Caco-2 (cell line): ENCODE data around the gene APLP1. TPM values are rescaled to one million over a fixed set of nuclear protein-coding genes. Genes with fewer than 3 reads are reported as not detected.
A peak's percentile ranks its signal among the peaks of the same experiment; 100 is the strongest.

ENCODE experiments used
- BruUV-seq: library from RNA; stranded (reverse); fragments of 400-500 nt; replicated peaks from 2 replicates; lab custom pipeline; 2021; lab: Mats Ljungman, UMichigan
- CTCF ChIA-PET: fragments of 300-600 bp; sonication (Branson Sonifier 250); formaldehyde crosslinking; loops from one replicate; lab custom pipeline; 2022; ENCODE audit warnings: antibody characterized with exemption; lab: Charles Lee
- POLR2A ChIA-PET: fragments of 300-600 bp; sonication (Branson Sonifier 250); formaldehyde crosslinking; loops from one replicate; lab custom pipeline; 2022; ENCODE audit warnings: antibody characterized with exemption; lab: Charles Lee
- DNase-seq, 2 experiments: peaks; one replicate each; pipeline versions ENCODE4 v3.0.0 to v3.0.0-alpha.2; 2020 to 2022
- H3K27me3 ChIP-seq: replicated peaks from 2 replicates; pipeline ENCODE4 v1.6.0; 2011; ENCODE audit warnings: low read length; ENCODE audit not compliant: control insufficient read depth, insufficient read depth
- H3K36me3 ChIP-seq: 2 replicates; pipeline ENCODE4 v1.5.1; 2011; ENCODE audit warnings: low read length; ENCODE audit not compliant: control insufficient read depth, insufficient read depth
- H3K4me1 ChIP-seq: fragments of 250-450 bp; sonication (Bioruptor Pico); 2 replicates; pipeline ENCODE4 v1.5.1; 2020; ENCODE audit warnings: mild to moderate bottlenecking
- H3K4me3 ChIP-seq: 2 replicates; pipeline ENCODE4 v1.5.1; 2011; ENCODE audit warnings: low read depth, mild to moderate bottlenecking, control low read depth, low read length
- H3K9me3 ChIP-seq: fragments of 250-450 bp; sonication (Bioruptor Pico); 2 replicates; pipeline ENCODE4 v1.5.1; 2020; ENCODE audit warnings: mild to moderate bottlenecking, moderate library complexity
- H3K27ac Mint-ChIP-seq: one replicate; pipeline ENCODE4 v1.8.0; 2022; ENCODE audit warnings: mixed read lengths; ENCODE audit not compliant: unreplicated experiment
- H3K27me3 Mint-ChIP-seq: one replicate; pipeline ENCODE4 v1.8.0; 2022; ENCODE audit warnings: mixed read lengths; ENCODE audit not compliant: insufficient read depth, unreplicated experiment
- H3K36me3 Mint-ChIP-seq: one replicate; pipeline ENCODE4 v1.8.0; 2022; ENCODE audit warnings: mild to moderate bottlenecking, mixed read lengths; ENCODE audit not compliant: insufficient read depth, unreplicated experiment
- H3K4me1 Mint-ChIP-seq: one replicate; pipeline ENCODE4 v1.8.0; 2022; ENCODE audit warnings: low read depth, mixed read lengths; ENCODE audit not compliant: unreplicated experiment
- H3K4me3 Mint-ChIP-seq: one replicate; pipeline ENCODE4 v1.8.0; 2022; ENCODE audit warnings: mild to moderate bottlenecking, moderate library complexity, mixed read lengths; ENCODE audit not compliant: unreplicated experiment
- H3K9me3 Mint-ChIP-seq: one replicate; pipeline ENCODE4 v1.8.0; 2022; ENCODE audit warnings: mixed read lengths; ENCODE audit not compliant: unreplicated experiment
- intact Hi-C: fragments of 100-400 bp; cut with micrococcal nuclease; formaldehyde crosslinking; loops from one replicate; pipeline ENCODE4 v1.10.0; 2022; ENCODE audit not compliant: unreplicated experiment
- total RNA-seq: library from RNA; stranded (reverse); gene quantifications from 2 replicates; pipeline ENCODE4 v1.2.3, GENCODE V29; 2022
- TF ChIP-seq, protein P1 (sequence below), 2 experiments: fragments of 200-600 bp in 1 of 2; IDR thresholded peaks; 1 replicate in 1 of 2; 2 replicates in 1 of 2; pipeline versions ENCODE4 v1.5.1 to v1.8.0; 2011 to 2022; ENCODE audit warnings: antibody characterized with exemption in 1 of 2, control low read depth in 1 of 2, inconsistent platforms in 1 of 2, low read depth in 1 of 2, low read length in 1 of 2, mild to moderate bottlenecking in 1 of 2, moderate library complexity in 1 of 2; ENCODE audit not compliant: insufficient read depth in 1 of 2, severe bottlenecking in 1 of 2, unreplicated experiment in 1 of 2

Gene APLP1
- total RNA-seq, 1 experiment from 2014 or later = 6.5 TPM

- peaks cover 23% of the 10 kb centered on the region for H3K27me3 Mint-ChIP-seq
Measured at GRCh38 chr19:35842666-35843272, 25.6 kb upstream of the APLP1 start.

GRCh38 chr19:35843676-35844481 lies 24.5 kb upstream of the APLP1 start:
- peak overlapping the region; percentile 77 for H3K4me3 Mint-ChIP-seq
- H3K9me3 Mint-ChIP-seq = peaks cover 12% of the 10 kb centered on the region
- no TSS peak for BruUV-seq
- Histone ChIP-seq H3K27me3 (no peaks in the 10 kb centered on the region; the same call in 1 of the 2 replicates), H3K4me1 (peaks cover 12% of the 10 kb centered on the region), H3K4me3 (no peak overlapping the region), H3K9me3 (peaks cover 7% of the 10 kb centered on the region; the same call in 1 of the 2 replicates), H3K36me3 (no peaks in the 10 kb centered on the region)
- no peaks in the 10 kb centered on the region for H3K36me3 Mint-ChIP-seq
- peak; percentile 26 to 71 for DNase-seq
- H3K27ac Mint-ChIP-seq = no peak overlapping the region
- peaks cover 22% of the 10 kb centered on the region for H3K4me1 Mint-ChIP-seq
- peaks cover 23% of the 10 kb centered on the region for H3K27me3 Mint-ChIP-seq
- intact Hi-C loops = no loop called here
- ChIA-PET POLR2A (no interaction called here), CTCF (no interaction called here)
- TF ChIP-seq, protein P1, sequence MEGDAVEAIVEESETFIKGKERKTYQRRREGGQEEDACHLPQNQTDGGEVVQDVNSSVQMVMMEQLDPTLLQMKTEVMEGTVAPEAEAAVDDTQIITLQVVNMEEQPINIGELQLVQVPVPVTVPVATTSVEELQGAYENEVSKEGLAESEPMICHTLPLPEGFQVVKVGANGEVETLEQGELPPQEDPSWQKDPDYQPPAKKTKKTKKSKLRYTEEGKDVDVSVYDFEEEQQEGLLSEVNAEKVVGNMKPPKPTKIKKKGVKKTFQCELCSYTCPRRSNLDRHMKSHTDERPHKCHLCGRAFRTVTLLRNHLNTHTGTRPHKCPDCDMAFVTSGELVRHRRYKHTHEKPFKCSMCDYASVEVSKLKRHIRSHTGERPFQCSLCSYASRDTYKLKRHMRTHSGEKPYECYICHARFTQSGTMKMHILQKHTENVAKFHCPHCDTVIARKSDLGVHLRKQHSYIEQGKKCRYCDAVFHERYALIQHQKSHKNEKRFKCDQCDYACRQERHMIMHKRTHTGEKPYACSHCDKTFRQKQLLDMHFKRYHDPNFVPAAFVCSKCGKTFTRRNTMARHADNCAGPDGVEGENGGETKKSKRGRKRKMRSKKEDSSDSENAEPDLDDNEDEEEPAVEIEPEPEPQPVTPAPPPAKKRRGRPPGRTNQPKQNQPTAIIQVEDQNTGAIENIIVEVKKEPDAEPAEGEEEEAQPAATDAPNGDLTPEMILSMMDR (IDR thresholded peaks at IDR 0.05; ENCODE audit: insufficient read depth in 1 of 2, low read depth in 1 of 2, low read length in 1 of 2, severe bottlenecking in 1 of 2, unreplicated experiment in 1 of 2) = no peak

More at GRCh38 chr19:35842666-35843272, 25.6 kb upstream of the APLP1 start:
- ChIA-PET CTCF (no interaction called here), POLR2A (no interaction called here)
- H3K4me1 ChIP-seq = peaks cover 12% of the 10 kb centered on the region
- Mint-ChIP-seq H3K9me3 (peaks cover 12% of the 10 kb centered on the region), H3K4me1 (peaks cover 22% of the 10 kb centered on the region), H3K27ac (no peak overlapping the region), H3K36me3 (no peaks in the 10 kb centered on the region), H3K4me3 (no peak overlapping the region)
- TF ChIP-seq, protein P1 (IDR thresholded peaks at IDR 0.05; ENCODE audit: insufficient read depth in 1 of 2, low read depth in 1 of 2, low read length in 1 of 2, severe bottlenecking in 1 of 2, unreplicated experiment in 1 of 2) = no peak
- peaks cover 7% of the 10 kb centered on the region; the same call in 1 of the 2 replicates for H3K9me3 ChIP-seq
- H3K27me3 ChIP-seq = no peaks in the 10 kb centered on the region; the same call in 1 of the 2 replicates
- no peak for DNase-seq
- H3K36me3 ChIP-seq = no peaks in the 10 kb centered on the region
- intact Hi-C loops = no loop called here
- BruUV-seq = no TSS peak
- H3K4me3 ChIP-seq = no peak overlapping the region

DNA sequence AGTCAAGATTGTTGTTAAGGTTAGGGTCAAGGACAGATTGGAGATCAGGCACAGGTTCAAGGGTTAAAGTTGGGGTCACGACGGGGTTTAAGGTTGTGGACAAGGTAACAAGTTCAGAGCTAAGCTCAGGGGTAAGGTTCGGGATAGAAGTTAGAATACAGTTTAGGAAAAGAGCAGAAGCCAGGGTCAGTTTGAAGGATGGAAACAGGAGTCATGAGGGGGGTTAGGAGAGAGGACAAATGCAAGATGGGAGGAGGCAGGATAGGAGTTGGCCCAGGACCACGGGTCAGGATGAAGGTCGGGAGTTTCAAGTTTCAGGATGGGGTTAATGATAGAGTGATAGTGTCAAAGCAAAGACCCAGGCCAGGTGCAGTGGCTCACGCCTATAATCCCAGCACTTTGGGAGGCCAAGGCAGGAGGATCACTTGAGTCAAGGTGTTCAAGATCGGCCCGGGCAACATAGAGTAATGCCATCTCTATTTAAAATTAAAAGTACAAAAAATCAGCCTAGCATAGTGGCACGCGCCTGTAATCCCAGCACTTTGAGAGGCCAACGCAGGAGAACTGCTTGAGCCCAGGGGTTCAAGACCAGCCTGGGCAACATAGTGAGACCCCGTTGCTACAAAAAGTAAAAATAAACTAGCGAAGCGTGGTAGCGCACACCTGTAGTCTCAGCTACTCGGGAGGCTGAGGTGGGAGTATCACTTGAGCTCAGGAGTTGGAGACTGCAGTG lies 23.7 kb upstream of the APLP1 start:
- CTCF ChIA-PET = no interaction called here
- intact Hi-C loops = no loop called here
- BruUV-seq = no TSS peak
- no peaks in the 10 kb centered on the region for H3K36me3 Mint-ChIP-seq
- Histone ChIP-seq H3K9me3 (peaks cover 4% of the 10 kb centered on the region; the same call in 1 of the 2 replicates), H3K4me1 (peaks cover 12% of the 10 kb centered on the region), H3K36me3 (no peaks in the 10 kb centered on the region), H3K27me3 (no peaks in the 10 kb centered on the region; the same call in 1 of the 2 replicates), H3K4me3 (peak overlapping the region; percentile 59)
- H3K27me3 Mint-ChIP-seq = peaks cover 23% of the 10 kb centered on the region
- POLR2A ChIA-PET = no interaction called here
- TF ChIP-seq, protein P1 (IDR thresholded peaks at IDR 0.05; ENCODE audit: insufficient read depth in 1 of 2, low read depth in 1 of 2, low read length in 1 of 2, severe bottlenecking in 1 of 2, unreplicated experiment in 1 of 2) = no peak
- no peak for DNase-seq
- no peak overlapping the region for H3K27ac Mint-ChIP-seq
- peaks cover 22% of the 10 kb centered on the region for H3K4me1 Mint-ChIP-seq
- peaks cover 12% of the 10 kb centered on the region for H3K9me3 Mint-ChIP-seq
- H3K4me3 Mint-ChIP-seq = peak overlapping the region; percentile 77
